HG02798 (cell line): ENCODE results near the gene SARNP.
"Not testable (repeated sequence)": the region's sequence is repeated elsewhere in the genome, so short reads cannot be mapped to it uniquely, and the experiment has no call there.

Experiments
- ATAC-seq: cut with Tn5 transposase; IDR thresholded peaks from one replicate; pipeline ENCODE4 v1.9.1; 2021; ENCODE audit warnings: mild to moderate bottlenecking; ENCODE audit not compliant: unreplicated experiment, poor library complexity

SARNP gene, protein sequence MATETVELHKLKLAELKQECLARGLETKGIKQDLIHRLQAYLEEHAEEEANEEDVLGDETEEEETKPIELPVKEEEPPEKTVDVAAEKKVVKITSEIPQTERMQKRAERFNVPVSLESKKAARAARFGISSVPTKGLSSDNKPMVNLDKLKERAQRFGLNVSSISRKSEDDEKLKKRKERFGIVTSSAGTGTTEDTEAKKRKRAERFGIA

DNA sequence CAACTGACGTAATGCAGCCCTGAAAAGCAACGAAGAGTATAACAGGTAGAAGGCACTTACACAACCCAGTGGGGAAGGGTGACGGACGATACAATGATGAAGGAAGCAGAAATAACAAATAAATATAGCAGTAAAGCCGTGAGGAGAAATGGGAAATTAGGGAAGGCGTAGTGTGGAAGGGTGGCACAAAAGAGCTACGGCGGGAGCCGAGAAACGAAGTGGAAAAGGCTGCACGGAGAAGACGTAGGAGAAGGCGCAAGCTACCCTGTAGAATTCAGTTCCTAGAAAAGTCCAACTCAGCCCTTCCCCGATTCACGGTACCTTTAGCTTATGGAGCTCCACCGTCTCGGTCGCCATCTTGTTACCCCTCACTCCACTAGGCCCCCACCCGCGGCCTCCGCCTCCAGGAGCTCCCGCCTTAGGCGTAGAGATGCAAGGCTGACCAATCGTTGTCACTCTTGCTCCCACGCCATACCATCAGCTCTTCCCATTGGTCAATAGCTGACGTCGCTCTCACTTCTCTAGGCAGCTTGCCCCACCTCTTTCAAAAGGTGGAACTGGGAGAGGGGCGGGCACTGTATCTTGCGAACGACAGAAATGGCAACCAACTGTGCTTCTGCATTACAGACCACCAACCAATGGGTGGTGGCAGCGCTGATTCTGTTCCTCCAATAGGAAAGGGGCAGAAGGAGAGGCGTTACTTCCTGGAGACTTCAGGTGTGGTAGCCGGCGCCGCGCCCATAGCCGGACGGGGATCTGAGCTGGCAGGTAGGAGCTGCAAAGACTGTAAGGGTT, at the start of gene SARNP, which contains the start of gene ORMDL2:
Gene SARNP (minus strand): TSS at position 380 of the 795 bp plus-strand sequence. CDS start 23 bp downstream, at position 357.
Gene ORMDL2 (plus strand): TSS at position 697 of the 795 bp plus-strand sequence. CDS start 959 bp downstream, outside the sequence.
- ATAC-seq: peak; percentile 98

DNA sequence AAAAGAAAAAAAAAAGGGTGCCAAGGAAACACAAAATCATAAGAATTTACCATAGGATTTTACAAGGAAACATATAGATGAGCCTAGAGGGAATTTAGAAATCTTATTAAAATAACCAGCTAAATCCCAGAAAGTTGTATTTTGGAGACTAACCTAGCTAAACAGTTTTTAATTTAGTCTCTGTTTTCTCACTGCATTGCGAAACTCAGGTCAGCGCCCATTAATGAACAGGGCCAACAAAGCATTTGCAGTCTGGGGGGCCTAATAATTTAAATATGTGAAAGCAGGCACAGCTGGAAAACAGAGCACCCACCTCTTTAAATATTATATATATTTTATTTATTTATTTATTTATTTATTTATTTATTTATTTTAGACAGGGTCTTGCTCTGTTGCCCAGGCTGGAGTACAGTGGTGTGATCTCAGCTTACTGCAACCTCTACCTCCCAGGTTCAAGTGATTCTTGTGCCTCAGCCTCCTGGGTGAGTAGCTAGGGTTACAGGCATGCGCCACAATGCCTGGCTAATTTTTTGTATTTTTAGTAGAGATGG, 49.0 kb upstream of the SARNP start:
- ATAC-seq: not testable (repeated sequence)

DNA sequence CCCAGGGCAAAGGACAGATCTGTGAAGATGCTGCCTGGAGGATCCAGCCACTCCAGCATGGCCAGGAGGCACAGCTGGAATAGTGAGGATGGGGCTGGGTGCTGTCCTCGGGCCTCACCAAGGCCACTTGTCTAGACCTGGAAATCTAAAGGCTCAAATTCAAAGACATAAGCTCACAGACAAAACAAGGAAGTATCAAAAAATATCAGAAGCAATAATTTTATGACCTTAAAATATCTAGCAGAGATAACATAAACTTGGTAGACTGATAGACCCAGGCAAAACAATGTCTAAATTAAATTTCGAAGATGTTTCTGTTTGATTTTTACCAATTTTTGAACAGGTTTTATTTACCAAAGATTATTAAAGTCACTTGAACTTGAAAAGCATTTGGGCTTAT, 47.8 kb upstream of the SARNP start:
- no peak for ATAC-seq

DNA sequence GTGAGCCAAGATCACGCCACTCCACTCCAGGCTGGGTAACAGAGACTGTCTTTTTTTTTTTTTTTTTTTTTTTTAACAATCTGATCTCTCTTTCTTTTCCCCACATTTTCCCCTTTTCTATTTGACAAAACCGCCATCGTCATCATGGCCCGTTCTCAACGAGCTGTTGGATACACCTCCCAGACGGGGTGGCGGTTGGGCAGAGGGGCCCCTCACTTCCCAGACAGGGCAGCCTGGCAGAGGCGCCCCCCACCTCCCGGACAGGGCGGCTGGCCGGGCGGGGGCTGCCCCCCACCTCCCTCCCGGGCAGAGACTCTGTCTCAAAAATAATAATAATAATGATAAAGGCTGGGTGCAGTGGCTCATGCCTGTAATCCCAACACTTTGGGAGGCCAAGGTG, 45.4 kb upstream of the SARNP start:
- ATAC-seq: not testable (repeated sequence)

DNA sequence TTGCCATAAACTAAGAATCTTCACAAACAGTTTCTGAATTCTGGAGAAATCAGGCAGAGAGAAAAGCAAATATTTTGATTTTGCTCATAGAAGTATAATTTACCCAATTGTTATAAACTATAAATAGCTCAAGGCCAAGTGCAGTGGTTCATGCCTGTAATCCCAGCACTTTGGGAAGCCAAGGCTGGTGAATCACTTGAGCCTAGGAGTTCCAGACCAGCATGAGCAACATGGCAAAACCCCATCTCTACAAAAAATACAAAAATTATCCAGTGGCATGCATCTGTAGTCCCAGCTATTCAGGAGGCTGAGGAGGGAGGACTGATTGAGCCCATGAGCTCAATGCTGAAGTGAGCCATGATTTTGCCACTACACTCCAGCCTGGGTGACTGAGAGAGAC, 44.8 kb upstream of the SARNP start:
- no peak for ATAC-seq

DNA sequence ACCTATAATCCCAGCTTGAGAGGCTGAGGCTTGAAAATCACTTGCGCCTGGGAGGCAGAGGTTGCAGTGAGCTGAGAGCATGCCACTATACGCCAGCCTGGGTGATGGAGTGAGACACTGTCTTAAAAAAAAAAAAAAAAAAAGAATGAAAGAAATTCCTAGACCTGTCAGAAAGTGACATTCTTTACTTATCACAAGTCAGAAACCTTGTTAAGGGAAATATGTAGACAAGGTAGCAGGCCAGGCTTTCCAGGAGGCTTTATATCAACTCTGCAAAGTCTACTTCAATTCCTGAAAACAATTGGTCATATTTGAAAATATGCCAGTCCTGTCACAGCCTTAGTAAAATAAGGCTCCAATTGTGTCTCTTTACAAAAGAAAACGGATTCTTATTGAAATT, 44.3 kb upstream of the SARNP start:
- ATAC-seq: no peak

DNA sequence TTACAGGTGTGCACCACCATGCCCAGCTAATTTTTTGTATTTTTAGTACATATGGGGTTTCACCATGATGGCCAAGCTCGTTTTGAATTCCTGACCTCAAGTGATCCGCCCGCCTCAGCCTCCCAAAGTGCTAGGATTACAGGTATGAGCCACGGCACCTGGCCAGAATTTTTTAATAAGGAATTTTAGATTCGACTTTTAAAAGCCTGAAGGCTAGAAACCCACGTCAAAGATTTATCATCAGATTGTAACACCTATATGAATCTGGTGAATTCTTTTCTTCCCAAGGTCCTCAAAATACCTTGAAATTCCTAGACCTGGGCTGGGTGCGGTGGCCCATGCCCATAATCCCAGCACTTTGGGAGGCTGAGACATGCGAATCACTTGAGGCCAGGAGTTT, 43.9 kb upstream of the SARNP start:
- no peak for ATAC-seq

DNA sequence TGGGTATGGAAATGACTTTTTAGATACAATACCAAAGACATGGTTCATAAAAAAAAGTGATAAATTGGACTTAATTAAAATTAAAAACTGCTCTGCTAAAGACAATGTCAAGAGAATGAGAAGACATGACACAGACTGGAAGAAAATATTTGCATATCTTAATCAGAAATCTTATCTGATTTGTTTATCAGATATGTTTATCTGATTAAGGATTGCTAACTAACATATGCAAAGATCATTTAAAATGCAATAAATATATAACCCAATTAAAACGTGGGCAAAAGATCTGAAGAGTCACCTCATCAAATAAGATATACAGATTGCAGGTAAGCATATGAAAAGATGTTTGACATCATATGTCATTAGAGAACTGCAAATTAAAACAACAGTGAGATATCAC, 35.2 kb upstream of the SARNP start:
- no peak for ATAC-seq

DNA sequence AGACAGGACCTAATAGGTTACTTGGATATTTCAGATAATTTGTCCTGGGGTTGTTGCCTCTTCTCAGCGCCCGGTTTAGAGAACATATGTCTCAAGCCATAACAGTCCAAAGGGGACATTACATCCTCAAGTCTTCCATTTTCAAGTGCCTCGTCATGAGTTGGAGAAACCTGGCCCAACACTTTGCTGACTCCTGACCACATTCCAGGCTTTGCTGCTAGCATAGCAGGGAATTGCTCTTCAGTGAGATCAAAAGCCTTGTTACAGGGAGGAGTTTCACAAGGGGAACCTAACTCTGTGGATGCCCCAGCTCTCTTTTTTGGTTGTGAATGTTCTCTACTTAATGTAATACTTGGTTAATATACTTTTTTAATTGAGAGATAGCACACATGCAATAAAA, 33.4 kb upstream of the SARNP start:
- no peak for ATAC-seq

DNA sequence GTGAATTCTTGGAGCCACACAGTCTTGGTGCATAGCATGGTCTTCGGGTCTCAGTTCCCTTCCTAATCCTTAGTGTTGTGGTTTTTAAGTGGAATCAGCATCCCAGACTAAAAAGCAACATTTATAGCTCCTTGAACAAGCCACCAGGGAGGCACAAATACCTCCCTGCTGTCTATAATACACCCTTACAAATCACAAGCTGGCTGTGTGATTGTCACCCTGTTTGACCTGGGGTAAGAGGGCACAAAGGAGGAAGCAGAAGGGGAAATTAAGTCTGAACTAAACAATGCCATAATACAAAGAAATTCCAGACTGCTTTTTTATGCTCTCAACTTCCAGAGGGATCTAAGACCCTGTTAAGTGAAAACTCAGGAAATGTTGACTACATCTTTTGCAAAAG, 32.9 kb upstream of the SARNP start:
- no peak for ATAC-seq

DNA sequence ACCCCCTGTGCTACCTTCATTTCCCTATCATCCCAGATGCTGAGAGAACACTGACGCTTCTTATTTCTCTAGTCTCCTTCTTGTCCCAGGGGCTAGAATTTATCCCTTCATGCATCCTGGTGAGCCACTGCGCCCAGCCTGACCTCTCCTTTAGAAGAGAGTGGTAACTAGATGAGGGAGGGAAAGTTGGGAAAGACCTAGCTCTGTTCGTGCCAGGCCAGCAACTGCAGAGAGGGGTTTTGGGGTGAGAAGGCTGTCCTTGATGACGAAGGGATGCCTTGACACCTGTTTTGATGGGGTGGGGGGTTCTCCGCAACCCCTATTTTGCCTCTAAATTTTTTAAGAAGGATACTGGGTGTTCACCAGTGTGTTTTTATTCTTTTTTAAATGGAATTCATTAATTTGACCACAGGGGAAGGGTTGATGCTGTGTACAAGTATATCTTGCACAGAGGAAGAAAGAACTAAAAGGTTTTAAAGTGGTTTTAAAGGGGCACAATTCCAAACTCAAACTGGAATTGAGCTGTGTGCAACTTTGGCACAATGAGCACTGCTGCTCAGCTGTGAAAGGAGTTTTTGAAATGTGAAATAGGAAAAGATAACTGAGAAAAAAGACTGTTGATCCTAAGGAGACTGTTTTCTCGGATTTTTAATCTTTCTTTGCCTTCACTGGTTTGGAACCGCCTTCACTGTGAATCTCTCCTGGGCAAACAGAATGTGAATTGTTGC, 32.3 kb upstream of the SARNP start:
- no peak for ATAC-seq

DNA sequence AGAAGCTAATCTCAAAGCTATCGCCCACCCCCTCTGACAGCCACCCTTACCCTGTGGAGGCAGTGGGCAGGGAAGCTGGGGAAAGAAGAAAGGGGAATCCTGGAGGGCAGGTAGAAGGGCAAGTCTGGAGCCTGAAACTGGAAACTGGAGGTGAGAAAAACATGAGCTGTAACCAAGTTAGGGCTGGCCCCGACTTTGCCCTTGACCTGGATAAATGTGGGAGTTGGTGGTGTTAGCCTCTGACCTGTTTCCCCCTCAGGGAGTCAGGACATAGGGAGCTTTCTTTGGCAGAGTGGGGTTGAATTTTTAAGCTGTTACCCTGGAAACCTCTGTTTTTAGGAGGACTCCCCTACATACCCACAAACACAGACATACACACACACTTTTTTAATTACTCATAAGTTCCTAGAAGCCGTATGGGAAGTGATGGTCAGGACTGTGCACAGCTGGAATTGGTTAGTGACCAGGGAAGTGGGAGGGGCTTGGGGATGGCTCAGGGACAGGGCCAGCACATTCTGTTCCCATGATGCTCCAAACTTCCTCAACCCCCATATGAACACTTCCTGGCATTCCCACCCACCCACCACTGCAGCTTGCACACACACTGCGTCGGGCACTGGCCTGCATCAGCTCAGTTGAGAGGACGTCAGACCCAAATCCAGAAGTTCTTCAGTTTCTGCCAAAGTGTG, 30.2 kb upstream of the SARNP start:
- ATAC-seq: no peak

DNA sequence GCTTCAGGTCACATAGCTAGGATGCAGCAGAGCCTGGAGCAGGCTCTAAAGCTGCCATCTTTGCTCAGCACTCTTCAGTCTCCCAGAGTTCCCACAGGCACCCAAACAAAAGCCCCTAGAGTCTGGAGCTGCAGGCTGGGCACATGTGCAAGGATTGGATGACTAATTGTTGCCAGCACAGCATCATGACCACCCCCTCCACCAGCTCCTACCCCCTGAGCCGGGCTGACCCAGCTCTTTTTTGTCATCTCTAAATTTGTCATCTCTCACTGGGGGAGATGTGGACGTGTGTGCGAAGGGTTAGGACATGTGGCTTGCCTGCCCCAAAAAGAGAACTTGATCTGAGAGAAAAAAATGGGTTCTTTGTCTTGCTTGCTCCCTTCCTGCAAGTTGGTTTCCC, 29.5 kb upstream of the SARNP start:
- no peak for ATAC-seq

DNA sequence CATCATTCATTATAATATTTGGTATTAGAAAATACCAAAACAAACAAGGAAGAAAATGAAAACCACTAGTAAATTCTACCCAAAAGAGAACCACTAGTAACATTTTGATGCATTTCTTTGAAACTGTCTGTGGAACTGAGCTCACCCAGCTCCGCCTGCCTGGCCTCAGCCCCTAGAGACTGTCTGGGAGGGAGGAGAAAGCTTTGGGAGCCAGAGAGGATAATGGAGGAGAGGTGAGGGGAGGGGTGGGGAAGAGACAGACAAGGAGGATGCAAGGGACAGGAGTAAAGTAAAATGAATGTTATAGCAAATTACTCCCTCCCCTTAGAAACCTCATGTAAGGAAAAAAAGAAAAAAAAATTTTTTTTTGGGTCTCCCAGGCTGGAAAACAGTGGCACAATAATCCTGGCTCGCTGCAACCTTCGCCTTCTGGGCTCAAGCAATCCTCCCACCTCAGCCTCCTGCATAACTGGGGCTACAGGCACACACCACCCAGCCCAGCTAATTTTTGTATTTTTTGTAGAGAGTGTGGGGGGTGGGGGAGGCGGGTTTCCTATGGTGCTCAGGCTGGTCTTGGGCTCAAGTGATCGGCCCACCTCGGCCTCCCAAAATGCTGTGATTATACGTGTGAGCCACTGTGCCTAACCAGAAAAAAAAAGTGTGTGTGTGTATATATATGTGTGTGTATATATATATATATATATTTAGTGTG, 28.4 kb upstream of the SARNP start:
- no peak for ATAC-seq

DNA sequence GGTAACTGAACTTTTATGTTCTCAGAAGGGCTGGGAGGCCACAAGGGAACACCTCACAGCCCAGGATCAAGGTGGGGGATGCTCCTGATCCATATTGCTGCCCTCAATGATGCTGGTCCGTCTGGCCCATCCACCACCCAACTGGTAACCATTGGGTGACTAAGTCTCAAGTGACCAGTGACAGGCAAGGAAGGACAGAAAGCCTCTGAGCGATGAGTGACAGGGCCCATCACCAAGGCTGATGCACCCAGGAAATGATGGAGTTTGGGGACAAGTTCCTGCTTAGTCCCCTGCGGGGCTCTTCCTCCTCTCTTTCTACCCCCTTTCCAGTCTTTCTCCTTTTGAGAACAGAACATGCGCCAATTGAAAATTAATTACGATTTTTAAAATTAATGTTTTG, 27.8 kb upstream of the SARNP start:
- ATAC-seq: no peak

DNA sequence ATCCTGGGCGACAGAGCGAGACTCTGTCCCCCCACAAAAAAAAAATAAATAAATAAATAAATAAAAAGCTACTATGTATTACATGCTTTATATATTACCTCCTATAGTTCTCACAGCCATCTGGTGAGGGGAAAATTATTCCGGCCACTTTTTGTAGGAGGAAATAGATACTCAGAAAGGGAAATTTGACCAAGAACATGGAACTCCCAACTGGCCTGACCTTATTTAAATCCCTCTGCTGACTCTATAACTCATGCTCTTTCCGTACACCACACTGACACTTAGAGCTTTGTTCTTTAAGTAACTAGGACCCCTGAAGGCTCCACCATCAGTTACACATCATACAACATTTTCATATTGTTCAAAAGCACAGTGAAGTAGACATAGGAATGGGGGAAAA, 27.4 kb upstream of the SARNP start:
- ATAC-seq: no peak

DNA sequence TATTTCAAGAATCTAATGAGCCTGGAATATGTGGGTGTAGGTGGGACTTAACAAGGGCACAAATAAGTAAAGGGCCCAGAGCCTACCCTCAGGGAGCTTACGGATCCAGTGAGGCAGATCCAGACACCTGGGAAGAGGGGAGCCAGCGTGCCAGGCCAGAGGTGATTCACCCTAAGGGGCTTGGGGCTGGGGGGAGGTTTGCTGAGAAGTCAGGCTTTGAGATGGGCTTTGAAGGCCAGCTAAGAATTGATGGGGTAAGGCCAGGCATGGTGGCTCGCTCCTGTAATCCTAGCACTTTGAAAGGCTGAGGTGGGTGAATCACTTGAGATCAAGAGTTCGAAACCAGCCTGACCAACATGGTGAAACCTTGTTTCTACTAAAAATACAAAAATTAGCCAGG, 25.9 kb upstream of the SARNP start:
- ATAC-seq: no peak

DNA sequence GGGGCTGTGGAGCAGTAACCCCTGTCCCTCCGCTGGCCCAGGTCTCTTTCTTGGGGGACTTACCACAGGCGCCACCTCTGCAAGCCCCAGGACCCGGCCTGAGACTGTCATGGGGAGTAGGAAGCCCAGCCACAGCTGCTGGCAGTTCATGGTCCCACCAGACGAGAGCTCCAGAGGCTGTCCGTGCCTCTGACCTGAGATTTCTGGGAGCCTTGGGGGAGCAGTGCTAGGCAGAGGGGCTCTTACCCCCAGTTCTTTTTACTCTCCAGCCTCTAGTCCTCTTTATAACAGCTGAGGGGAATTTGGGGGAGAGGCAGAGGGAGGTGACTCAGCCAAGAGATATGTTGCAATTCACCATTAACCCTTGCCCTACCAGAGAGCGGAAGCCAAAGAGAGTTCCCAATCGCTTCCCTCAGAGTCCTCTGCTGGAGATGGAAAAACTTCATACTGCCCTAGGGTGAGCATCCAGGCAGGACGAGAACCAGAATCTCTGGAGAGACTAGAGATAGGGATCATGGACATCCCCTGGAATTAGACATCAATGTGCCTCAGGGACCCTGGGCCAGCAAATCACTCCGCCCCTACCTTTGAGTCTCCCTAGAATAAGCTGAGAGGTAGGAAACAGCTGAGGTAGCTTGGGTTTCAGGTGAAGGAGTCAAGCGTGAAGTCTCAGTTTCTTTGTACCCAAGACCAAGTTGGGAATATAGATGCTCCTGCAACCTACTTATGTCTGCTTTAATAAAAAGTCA, 25.3 kb upstream of the SARNP start, which contains the start of gene MMP19:
Gene MMP19 (minus strand): TSS at position 256 of the 749 bp plus-strand sequence. CDS start 106 bp downstream, at position 150.
- ATAC-seq: no peak
